Uterus (tissue), 4 donors: ENCODE measurements around the gene ZNF668. TPM values are rescaled to one million over a fixed set of nuclear protein-coding genes. Genes with fewer than 3 reads are reported as not detected.

Source experiments
- DNase-seq, 2 donors: peaks; one replicate each; pipeline ENCODE4 v3.0.0-alpha.2; 2019 to 2020
- H3K27ac ChIP-seq, 2 donors: fragments of 200-600 bp; sonication (generic); 1 replicate in 1 of 2; 2 replicates in 1 of 2; pipeline ENCODE4 v1.5.1; 2016 to 2018
- H3K27me3 ChIP-seq, 2 donors: fragments of 200-600 bp; sonication (generic); one replicate each; pipeline ENCODE4 v1.5.1; 2018 to 2019; ENCODE audit warnings: control low read depth in 1 of 2
- H3K36me3 ChIP-seq, 2 donors: fragments of 200-600 bp; sonication (generic); one replicate each; pipeline ENCODE4 v1.5.1; 2019; ENCODE audit warnings: control low read depth in 1 of 2
- H3K4me1 ChIP-seq, 2 donors: fragments of 200-600 bp; sonication (generic); one replicate each; pipeline ENCODE4 v1.5.1; 2018 to 2019; ENCODE audit warnings: control low read depth in 1 of 2
- H3K4me3 ChIP-seq, 2 donors: fragments of 200-600 bp; sonication (generic); 1 replicate in 1 of 2; 2 replicates in 1 of 2; pipeline ENCODE4 v1.5.1; 2018 to 2019; ENCODE audit warnings: mild to moderate bottlenecking in 1 of 2
- H3K9me3 ChIP-seq, 2 donors: fragments of 200-600 bp; sonication (generic); one replicate each; pipeline ENCODE4 v1.5.1; 2019; ENCODE audit warnings: control low read depth in 1 of 2
- POLR2A ChIP-seq, 2 donors: fragments of 450-650 bp; IDR thresholded peaks; one replicate each; pipeline ENCODE4 v1.6.1; 2016; ENCODE audit warnings: antibody characterized with exemption in 2 of 2, mild to moderate bottlenecking in 1 of 2, moderate library complexity in 1 of 2
- intact Hi-C: fragments of 100-400 bp; cut with DNase I; formaldehyde crosslinking; loops from one replicate; pipeline ENCODE4 v1.15.1; 2023; ENCODE audit warnings: low total_unique reads
- total RNA-seq, 4 donors: library from RNA; depleted of rRNA in 3 of 4; stranded (reverse); fragments of >200 nt in 3 of 4; gene quantifications; one replicate each; pipeline versions ENCODE4 v1.1.0 to v1.2.4, GENCODE V29; 2014 to 2023
- TF ChIP-seq, protein P1 (sequence below), 4 experiments: fragments of 200-600 bp in 2 of 4; fragments of 450-650 bp in 2 of 4; sonication (generic) in 2 of 4; IDR thresholded peaks; one replicate each; pipeline ENCODE4 v1.5.1; 2016 to 2019; ENCODE audit warnings: antibody characterized with exemption in 4 of 4, mild to moderate bottlenecking in 2 of 4, moderate library complexity in 1 of 4
- donor health status: DM: yes; HTN: yes; CAD: no.

The ZNF668 gene
- total RNA-seq: 10 to 100 TPM in 1 of 4 donors, 1 to 10 TPM in 3; 4.4 to 20.6 (median 6.4) TPM

GRCh38 chr16:31073970-31074813 is at the start of gene ZNF668, which contains the start of gene ZNF646:
Gene ZNF668 (minus strand): TSS chr16:31074240. CDS start chr16:31064459, 9,781 bp downstream.
Gene ZNF646 (plus strand): TSS chr16:31074422. CDS start chr16:31076325, 1,903 bp downstream.
- no peaks in the 10 kb centered on the region for H3K27me3 ChIP-seq
- H3K36me3 ChIP-seq: no peaks in the 10 kb centered on the region
- peak; percentile 98 for DNase-seq
- no peaks in the 10 kb centered on the region for H3K9me3 ChIP-seq
- H3K27ac ChIP-seq: peak within 1 kb of the TSS; percentile 92 to 93
- H3K4me1 ChIP-seq: peaks cover 0 to 10% of the 10 kb centered on the region in 2 donors
- peak within 1 kb of the TSS; percentile 67 to 73 for H3K4me3 ChIP-seq
- TF ChIP-seq, protein P1, sequence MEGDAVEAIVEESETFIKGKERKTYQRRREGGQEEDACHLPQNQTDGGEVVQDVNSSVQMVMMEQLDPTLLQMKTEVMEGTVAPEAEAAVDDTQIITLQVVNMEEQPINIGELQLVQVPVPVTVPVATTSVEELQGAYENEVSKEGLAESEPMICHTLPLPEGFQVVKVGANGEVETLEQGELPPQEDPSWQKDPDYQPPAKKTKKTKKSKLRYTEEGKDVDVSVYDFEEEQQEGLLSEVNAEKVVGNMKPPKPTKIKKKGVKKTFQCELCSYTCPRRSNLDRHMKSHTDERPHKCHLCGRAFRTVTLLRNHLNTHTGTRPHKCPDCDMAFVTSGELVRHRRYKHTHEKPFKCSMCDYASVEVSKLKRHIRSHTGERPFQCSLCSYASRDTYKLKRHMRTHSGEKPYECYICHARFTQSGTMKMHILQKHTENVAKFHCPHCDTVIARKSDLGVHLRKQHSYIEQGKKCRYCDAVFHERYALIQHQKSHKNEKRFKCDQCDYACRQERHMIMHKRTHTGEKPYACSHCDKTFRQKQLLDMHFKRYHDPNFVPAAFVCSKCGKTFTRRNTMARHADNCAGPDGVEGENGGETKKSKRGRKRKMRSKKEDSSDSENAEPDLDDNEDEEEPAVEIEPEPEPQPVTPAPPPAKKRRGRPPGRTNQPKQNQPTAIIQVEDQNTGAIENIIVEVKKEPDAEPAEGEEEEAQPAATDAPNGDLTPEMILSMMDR (IDR thresholded peaks at IDR 0.05): no peak
- peak; percentile 40 to 68 for TF ChIP-seq POLR2A (IDR thresholded peaks at IDR 0.05)
- intact Hi-C loops: no loop called here

DNA sequence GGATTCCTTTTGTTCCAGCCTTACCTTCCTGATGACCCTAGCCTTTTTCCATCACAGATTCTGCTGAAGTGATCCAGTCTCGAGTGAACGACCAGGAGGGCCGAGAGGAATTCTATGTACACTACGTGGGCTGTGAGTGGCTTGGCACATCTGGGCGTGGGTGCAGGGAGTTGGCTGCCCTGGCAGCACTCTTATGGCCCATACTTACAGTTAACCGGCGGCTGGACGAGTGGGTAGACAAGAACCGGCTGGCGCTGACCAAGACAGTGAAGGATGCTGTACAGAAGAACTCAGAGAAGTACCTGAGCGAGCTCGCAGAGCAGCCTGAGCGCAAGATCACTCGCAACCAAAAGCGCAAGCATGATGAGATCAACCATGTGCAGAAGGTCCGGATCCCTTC is 46.1 kb upstream of the ZNF668 start:
- no peaks in the 10 kb centered on the region for H3K9me3 ChIP-seq
- H3K4me1 ChIP-seq: peaks cover 0 to 4% of the 10 kb centered on the region in 2 donors
- no peaks in the 10 kb centered on the region for H3K27me3 ChIP-seq
- no peak overlapping the region for H3K27ac ChIP-seq
- no peak for TF ChIP-seq POLR2A (IDR thresholded peaks at IDR 0.05)
- TF ChIP-seq, protein P1 (IDR thresholded peaks at IDR 0.05): no peak
- no peaks in the 10 kb centered on the region for H3K36me3 ChIP-seq
- no peak for DNase-seq
- H3K4me3 ChIP-seq: no peak overlapping the region
- intact Hi-C loops: no loop called here

DNA sequence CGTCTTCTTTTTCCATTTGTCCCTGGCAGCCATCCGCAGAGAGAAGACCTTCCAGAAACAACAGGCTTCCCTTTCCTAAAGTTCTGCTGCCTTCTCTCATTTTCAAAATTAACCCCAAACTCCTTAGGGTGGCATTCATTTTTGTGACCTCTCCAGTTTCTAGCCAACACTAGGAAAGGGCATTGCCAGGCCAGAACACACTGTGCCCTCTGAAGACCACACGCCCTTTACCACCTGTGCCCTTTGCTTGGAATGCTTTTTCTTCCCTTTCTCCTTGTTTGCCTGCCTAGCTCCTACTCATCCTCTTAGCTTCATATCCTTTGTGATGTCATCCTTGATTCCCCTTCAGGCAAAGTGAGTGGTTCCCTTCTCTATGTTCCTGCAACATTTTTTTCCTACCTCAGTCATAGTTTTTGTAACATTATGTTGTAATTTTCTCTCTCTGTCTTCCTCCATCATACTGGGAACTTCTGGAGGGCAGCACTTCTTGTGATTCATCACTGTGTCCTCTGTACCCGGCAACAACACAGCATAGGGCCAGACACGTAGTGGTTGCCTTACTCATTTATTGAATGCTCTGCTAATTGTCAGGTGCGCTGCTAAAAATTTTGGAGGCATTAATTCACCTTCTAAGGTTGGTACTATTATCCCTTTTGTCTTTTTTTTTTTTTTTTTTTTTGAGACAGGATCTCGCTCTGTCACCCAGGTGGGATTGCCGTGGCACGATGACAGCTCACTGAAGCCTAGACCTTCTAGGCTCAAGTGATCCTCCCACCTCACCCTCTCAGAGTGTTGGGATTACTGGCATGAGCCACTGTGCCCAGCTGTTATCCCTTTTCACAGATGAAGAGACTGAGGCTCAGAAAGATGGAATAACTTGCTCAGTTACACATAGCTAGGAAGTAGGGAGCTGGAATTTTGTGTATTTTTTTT is 44.4 kb upstream of the ZNF668 start:
- TF ChIP-seq, protein P1 (IDR thresholded peaks at IDR 0.05): no peak
- TF ChIP-seq POLR2A (IDR thresholded peaks at IDR 0.05): no peak
- H3K4me1 ChIP-seq: peaks cover 0 to 4% of the 10 kb centered on the region in 2 donors
- intact Hi-C loops: no loop called here
- no peaks in the 10 kb centered on the region for H3K9me3 ChIP-seq
- no peak for DNase-seq
- peak overlapping the region; percentile 70 to 75 for H3K4me3 ChIP-seq
- H3K27me3 ChIP-seq: no peaks in the 10 kb centered on the region
- no peaks in the 10 kb centered on the region for H3K36me3 ChIP-seq
- H3K27ac ChIP-seq: peak overlapping the region; percentile 95 to 98

DNA sequence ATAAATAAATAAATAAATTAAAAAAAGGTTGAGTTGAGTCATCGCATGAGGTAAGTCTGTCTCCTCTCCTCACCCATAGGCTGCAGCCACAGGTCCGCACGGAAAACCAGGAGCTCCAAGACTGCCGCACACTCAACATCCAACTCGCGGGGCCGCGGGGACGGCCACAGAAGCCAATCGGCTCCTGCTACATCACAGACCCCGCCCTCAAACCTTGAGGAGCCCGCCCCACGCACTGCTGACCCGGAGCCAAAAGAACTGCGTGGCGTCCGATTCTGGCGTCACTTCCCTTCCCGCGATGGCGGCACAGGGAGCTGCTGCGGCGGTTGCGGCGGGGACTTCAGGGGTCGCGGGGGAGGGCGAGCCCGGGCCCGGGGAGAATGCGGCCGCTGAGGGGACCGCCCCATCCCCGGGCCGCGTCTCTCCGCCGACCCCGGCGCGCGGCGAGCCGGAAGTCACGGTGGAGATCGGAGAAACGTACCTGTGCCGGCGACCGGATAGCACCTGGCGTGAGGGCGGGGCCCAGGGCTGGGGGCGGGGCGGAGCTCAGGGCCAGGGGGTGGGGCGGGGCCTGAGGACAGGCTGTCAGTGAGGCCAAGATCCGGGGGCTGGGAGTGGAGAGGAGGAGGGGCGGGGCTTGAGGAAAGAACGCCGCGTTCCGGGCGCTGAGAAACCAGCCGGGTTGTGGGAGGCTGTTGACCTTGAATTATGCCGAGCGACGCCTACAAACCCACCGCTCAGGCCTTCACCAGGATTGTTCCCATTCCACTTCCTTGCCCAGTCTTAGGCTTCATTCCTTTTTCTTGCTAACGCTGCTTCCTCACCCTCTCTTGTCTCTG is 43.6 kb upstream of the ZNF668 start, which contains the start of gene KAT8:
KAT8 (plus strand) TSS at position 281 of the 839 bp plus-strand sequence; CDS start at position 299, 18 bp downstream.
- peak; percentile 99 for DNase-seq
- intact Hi-C loops: no loop called here
- Histone ChIP-seq H3K4me3 (peak within 1 kb of the TSS; percentile 70 to 75), H3K4me1 (peaks cover 0 to 4% of the 10 kb centered on the region in 2 donors), H3K27ac (peak within 1 kb of the TSS; percentile 95 to 98), H3K9me3 (no peaks in the 10 kb centered on the region), H3K36me3 (no peaks in the 10 kb centered on the region), H3K27me3 (no peaks in the 10 kb centered on the region)
- TF ChIP-seq, protein P1 (IDR thresholded peaks at IDR 0.05): peak in 1 of 4 experiments; percentile 10
- peak; percentile 58 to 93 for TF ChIP-seq POLR2A (IDR thresholded peaks at IDR 0.05)
